ENCODE results near the gene SAP30. TPM values are rescaled to one million over a fixed set of nuclear protein-coding genes. Genes with fewer than 3 reads are reported as not detected.

SAP30 gene
- total RNA-seq, 1 experiment from 2014 or later: 12.0 TPM

DNA sequence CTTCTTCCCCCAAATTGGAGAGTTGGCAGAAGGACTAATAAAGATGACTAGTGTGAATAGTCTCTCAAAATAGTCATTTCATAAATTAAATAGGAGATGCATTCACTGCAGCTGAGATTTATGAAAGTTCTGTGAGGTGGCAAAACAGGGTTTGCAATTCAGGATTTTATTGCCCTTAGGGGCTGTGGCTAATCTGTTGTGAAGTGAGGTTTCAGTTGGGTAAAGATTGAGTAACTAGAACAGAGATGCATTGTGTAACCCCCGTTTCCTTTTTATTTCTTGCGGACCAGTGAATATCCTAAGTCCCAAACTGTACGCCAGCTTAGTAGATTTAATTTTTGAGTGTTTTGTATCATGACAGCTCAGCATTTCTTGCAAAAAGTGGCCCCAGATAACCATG lies 44.3 kb downstream of the SAP30 start:
- Histone ChIP-seq H3K4me2 (ENCODE audit: low read length) (no peak overlapping the region), H2AFZ (ENCODE audit: low read depth, low read length, poor library complexity, severe bottlenecking) (no peak overlapping the region), H3K4me1 (ENCODE audit: control insufficient read depth in 1 of 2, insufficient read depth in 2 of 2, low read length in 2 of 2) (no peaks in the 10 kb centered on the region), H3K4me3 (replicated peaks in 1 of 2; ENCODE audit: low read depth in 1 of 2, low read length in 2 of 2) (no peak overlapping the region), H4K20me1 (ENCODE audit: insufficient read depth) (no peaks in the 10 kb centered on the region), H3K9me2 (ENCODE audit: insufficient read depth) (no peaks in the 10 kb centered on the region), H3K27me3 (ENCODE audit: insufficient read depth, low read length) (no peaks in the 10 kb centered on the region), H3K9me3 (ENCODE audit: control insufficient read depth in 1 of 2, insufficient read depth in 1 of 2, low read depth in 1 of 2, low read length in 2 of 2) (no peaks in the 10 kb centered on the region), H3K79me2 (ENCODE audit: insufficient read depth, low read length) (no peaks in the 10 kb centered on the region), H3K36me3 (ENCODE audit: control insufficient read depth in 1 of 2, insufficient read depth in 2 of 2, low read length in 2 of 2) (no peaks in the 10 kb centered on the region), H3K9ac (ENCODE audit: low read length) (no peak overlapping the region), H3K27ac (ENCODE audit: low read depth, low read length) (no peak overlapping the region)
- CTCF ChIA-PET: interaction anchor here (4.5 kb wide), 1 partner anchor 96 kb away, joined by 21 read pairs; no protein-coding TSS in a partner anchor
- RAD21 ChIA-PET (ENCODE audit: low non-redundant PET in 1 of 2, low total read pairs in 2 of 2, uncharacterized antibody in 2 of 2, unreplicated experiment in 2 of 2): no interaction called here
- POLR2A ChIA-PET: no interaction called here
- intact Hi-C loops (cut with micrococcal nuclease): loop anchor here (5.0 kb wide), 1 partner anchor 388 kb away; no protein-coding TSS in a partner anchor
- no peak for ATAC-seq
- TF ChIP-seq ZFX (IDR thresholded peaks at IDR 0.05) (no peak), TCF7L2 (IDR thresholded peaks at IDR 0.05; ENCODE audit: borderline replicate concordance, extremely low read depth, insufficient read depth, insufficient read length) (no peak), EZH2 (IDR thresholded peaks at IDR 0.05) (no peak), JUND (IDR thresholded peaks at IDR 0.05) (no peak), ELF1 (IDR thresholded peaks at IDR 0.05; ENCODE audit: borderline replicate concordance, low read depth) (no peak), ZNF274 (IDR thresholded peaks at IDR 0.05; ENCODE audit: low read depth, low read length) (no peak), CBX3 (IDR thresholded peaks at IDR 0.05; ENCODE audit: low read depth) (no peak)
- BruUV-seq (replicated peaks): no TSS peak
- DNase-seq (ENCODE audit: low read depth, low spot score): no peak

DNA sequence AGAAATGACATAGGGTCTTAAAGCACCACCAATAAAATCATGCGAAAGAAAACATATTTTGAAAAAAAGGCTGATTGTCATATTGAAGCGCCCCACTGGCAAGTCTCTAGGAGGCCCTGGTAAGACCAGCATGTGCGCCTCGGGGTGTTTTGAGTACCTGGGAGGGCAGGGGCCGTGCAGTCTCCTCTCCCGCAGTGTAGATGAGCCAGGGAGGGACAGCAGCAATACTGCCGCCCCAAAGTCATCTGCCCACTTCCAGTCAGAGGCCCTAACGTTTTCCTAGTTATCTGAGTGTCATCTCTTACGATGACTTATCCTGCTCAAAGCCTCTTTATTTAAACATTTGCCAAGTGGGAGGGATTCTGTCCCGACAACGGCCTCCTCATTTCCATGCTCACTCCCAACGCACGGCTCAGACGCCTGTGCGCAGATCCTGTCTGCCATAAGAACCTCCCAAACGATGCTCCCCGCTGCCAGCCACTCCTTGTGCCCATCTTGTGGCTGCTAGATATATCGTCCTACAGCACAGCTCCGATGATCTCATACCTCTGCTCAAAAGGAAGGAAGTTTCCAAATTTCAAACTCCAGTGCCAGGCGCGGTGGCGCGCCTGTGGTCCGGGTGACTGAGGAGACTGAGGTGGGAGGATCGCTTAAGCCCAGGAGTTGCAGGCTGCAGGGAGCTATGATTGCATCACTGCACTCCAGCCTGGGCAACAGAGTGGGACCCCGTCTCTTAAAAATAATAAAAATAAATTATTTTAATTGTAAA lies 45.3 kb downstream of the SAP30 start:
- ChIA-PET CTCF (interaction anchor here (1.2 to 4.5 kb wide), 2 partner anchors 81 to 97 kb away, joined by 3 to 21 read pairs; partner anchors contain the start of gene HMGB2), RAD21 (ENCODE audit: low non-redundant PET in 1 of 2, low total read pairs in 2 of 2, uncharacterized antibody in 2 of 2, unreplicated experiment in 2 of 2) (interaction anchor here (0.7 kb wide), 3 partner anchors 124 to 403 kb away, joined by 3 to 4 read pairs (median 4); partner anchors contain the start of gene GALNT7 (in 1 of the 2)), POLR2A (no interaction called here)
- Histone ChIP-seq H3K9ac (ENCODE audit: low read length) (no peak overlapping the region), H3K9me3 (ENCODE audit: control insufficient read depth in 1 of 2, insufficient read depth in 1 of 2, low read depth in 1 of 2, low read length in 2 of 2) (no peaks in the 10 kb centered on the region), H3K4me1 (ENCODE audit: control insufficient read depth in 1 of 2, insufficient read depth in 2 of 2, low read length in 2 of 2) (no peaks in the 10 kb centered on the region), H3K27ac (ENCODE audit: low read depth, low read length) (no peak overlapping the region), H3K36me3 (ENCODE audit: control insufficient read depth in 1 of 2, insufficient read depth in 2 of 2, low read length in 2 of 2) (no peaks in the 10 kb centered on the region), H2AFZ (ENCODE audit: low read depth, low read length, poor library complexity, severe bottlenecking) (no peak overlapping the region), H3K9me2 (ENCODE audit: insufficient read depth) (no peaks in the 10 kb centered on the region), H3K27me3 (ENCODE audit: insufficient read depth, low read length) (no peaks in the 10 kb centered on the region), H4K20me1 (ENCODE audit: insufficient read depth) (no peaks in the 10 kb centered on the region), H3K79me2 (ENCODE audit: insufficient read depth, low read length) (no peaks in the 10 kb centered on the region), H3K4me3 (replicated peaks in 1 of 2; ENCODE audit: low read depth in 1 of 2, low read length in 2 of 2) (no peak overlapping the region), H3K4me2 (ENCODE audit: low read length) (no peak overlapping the region)
- intact Hi-C loops (cut with micrococcal nuclease): loop anchor here (5.0 kb wide), 1 partner anchor 389 kb away; no protein-coding TSS in a partner anchor
- no TSS peak for BruUV-seq (replicated peaks)
- DNase-seq (ENCODE audit: low read depth, low spot score) (no peak), ATAC-seq (no peak)
- no peak for TF ChIP-seq SRF (IDR thresholded peaks at IDR 0.05; ENCODE audit: low read depth)
- TF ChIP-seq, protein P1, sequence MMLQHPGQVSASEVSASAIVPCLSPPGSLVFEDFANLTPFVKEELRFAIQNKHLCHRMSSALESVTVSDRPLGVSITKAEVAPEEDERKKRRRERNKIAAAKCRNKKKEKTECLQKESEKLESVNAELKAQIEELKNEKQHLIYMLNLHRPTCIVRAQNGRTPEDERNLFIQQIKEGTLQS (IDR thresholded peaks at IDR 0.05): no peak
- TF ChIP-seq CEBPB (IDR thresholded peaks at IDR 0.05; ENCODE audit: low read depth): no peak
- TF ChIP-seq ZNF274 (IDR thresholded peaks at IDR 0.05; ENCODE audit: low read depth, low read length): no peak
- TF ChIP-seq FOSL1 (IDR thresholded peaks at IDR 0.05; ENCODE audit: low read depth): no peak
- TF ChIP-seq, protein P2, sequence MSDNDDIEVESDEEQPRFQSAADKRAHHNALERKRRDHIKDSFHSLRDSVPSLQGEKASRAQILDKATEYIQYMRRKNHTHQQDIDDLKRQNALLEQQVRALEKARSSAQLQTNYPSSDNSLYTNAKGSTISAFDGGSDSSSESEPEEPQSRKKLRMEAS (IDR thresholded peaks at IDR 0.05): no peak
- no peak for TF ChIP-seq SP1 (IDR thresholded peaks at IDR 0.05; ENCODE audit: low read depth)
- no peak for TF ChIP-seq CBX3 (IDR thresholded peaks at IDR 0.05; ENCODE audit: low read depth)
- TF ChIP-seq RAD21 (IDR thresholded peaks at IDR 0.05; ENCODE audit: low read depth): no peak
- no peak for TF ChIP-seq POLR2AphosphoS5 (IDR thresholded peaks at IDR 0.05; ENCODE audit: low read depth, low read length)
- no peak for TF ChIP-seq ELF1 (IDR thresholded peaks at IDR 0.05; ENCODE audit: borderline replicate concordance, low read depth)
- TF ChIP-seq SIN3A (IDR thresholded peaks at IDR 0.05; ENCODE audit: low read depth): no peak
- TF ChIP-seq EZH2phosphoT487 (IDR thresholded peaks at IDR 0.05; ENCODE audit: borderline replicate concordance): no peak
- no peak for TF ChIP-seq POLR2A (IDR thresholded peaks at IDR 0.05; ENCODE audit: borderline replicate concordance, extremely low read depth, insufficient read depth, insufficient read length)
- no peak for TF ChIP-seq JUND (IDR thresholded peaks at IDR 0.05)
- TF ChIP-seq, protein P3, sequence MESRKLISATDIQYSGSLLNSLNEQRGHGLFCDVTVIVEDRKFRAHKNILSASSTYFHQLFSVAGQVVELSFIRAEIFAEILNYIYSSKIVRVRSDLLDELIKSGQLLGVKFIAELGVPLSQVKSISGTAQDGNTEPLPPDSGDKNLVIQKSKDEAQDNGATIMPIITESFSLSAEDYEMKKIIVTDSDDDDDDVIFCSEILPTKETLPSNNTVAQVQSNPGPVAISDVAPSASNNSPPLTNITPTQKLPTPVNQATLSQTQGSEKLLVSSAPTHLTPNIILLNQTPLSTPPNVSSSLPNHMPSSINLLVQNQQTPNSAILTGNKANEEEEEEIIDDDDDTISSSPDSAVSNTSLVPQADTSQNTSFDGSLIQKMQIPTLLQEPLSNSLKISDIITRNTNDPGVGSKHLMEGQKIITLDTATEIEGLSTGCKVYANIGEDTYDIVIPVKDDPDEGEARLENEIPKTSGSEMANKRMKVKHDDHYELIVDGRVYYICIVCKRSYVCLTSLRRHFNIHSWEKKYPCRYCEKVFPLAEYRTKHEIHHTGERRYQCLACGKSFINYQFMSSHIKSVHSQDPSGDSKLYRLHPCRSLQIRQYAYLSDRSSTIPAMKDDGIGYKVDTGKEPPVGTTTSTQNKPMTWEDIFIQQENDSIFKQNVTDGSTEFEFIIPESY (IDR thresholded peaks at IDR 0.05; ENCODE audit: extremely low read depth, insufficient replicate concordance, low read length): no peak

All from HCT116 (cell line).